KMS-11 (cell line): Measurements from ENCODE around the gene TMEM51.

Source experiments
- H2AFZ ChIP-seq: fragments of 200-600 bp; sonication (generic); 2 replicates; pipeline ENCODE4 v1.6.1; 2016; ENCODE audit warnings: antibody characterized with exemption, mixed run types, low read depth
- H3K27ac ChIP-seq: fragments of 200-600 bp; sonication (generic); 2 replicates; pipeline ENCODE4 v1.6.1; 2016; ENCODE audit warnings: mild to moderate bottlenecking, mixed run types
- H3K27me3 ChIP-seq: fragments of 200-600 bp; sonication (generic); 2 replicates; pipeline ENCODE4 v1.6.1; 2017; ENCODE audit warnings: mild to moderate bottlenecking, low read depth, mixed run types, moderate library complexity; ENCODE audit not compliant: insufficient read depth
- H3K36me3 ChIP-seq: fragments of 200-600 bp; sonication (generic); 2 replicates; pipeline ENCODE4 v1.6.1; 2017; ENCODE audit warnings: mild to moderate bottlenecking, mixed run types; ENCODE audit not compliant: insufficient read depth
- H3K4me1 ChIP-seq: fragments of 200-600 bp; sonication (generic); 2 replicates; pipeline ENCODE4 v1.6.1; 2016; ENCODE audit warnings: mild to moderate bottlenecking, low read depth, mixed run types; ENCODE audit not compliant: poor library complexity, severe bottlenecking
- H3K4me2 ChIP-seq: fragments of 200-600 bp; sonication (generic); 2 replicates; pipeline ENCODE4 v1.7.0; 2016; ENCODE audit warnings: mild to moderate bottlenecking, mixed run types
- H3K4me3 ChIP-seq: fragments of 200-600 bp; sonication (generic); IDR thresholded peaks from 2 replicates; pipeline ENCODE4 v1.6.1; 2017; ENCODE audit warnings: low read depth, low read length, mixed read lengths; ENCODE audit not compliant: insufficient read depth
- H3K79me2 ChIP-seq: fragments of 200-600 bp; sonication (generic); 2 replicates; pipeline ENCODE4 v1.6.1; 2016; ENCODE audit warnings: low read depth, mixed run types; ENCODE audit not compliant: insufficient read depth
- H3K9ac ChIP-seq: fragments of 200-600 bp; sonication (generic); 2 replicates; pipeline ENCODE4 v1.6.1; 2016; ENCODE audit warnings: mild to moderate bottlenecking, mixed run types
- H4K20me1 ChIP-seq: fragments of 200-600 bp; sonication (generic); 2 replicates; pipeline ENCODE4 v1.6.1; 2016; ENCODE audit warnings: mild to moderate bottlenecking, mixed run types; ENCODE audit not compliant: insufficient read depth
- CTCF ChIP-seq: fragments of 200-600 bp; sonication (generic); conservative IDR thresholded peaks from 2 replicates; pipeline ENCODE4 v1.6.1; 2017; ENCODE audit warnings: low read depth, mild to moderate bottlenecking, antibody characterized with exemption, low read length, moderate library complexity, mixed read lengths

TMEM51 gene

GRCh38 chr1:15128077-15128476 lies 25.5 kb upstream of the TMEM51 start:
- no peak for TF ChIP-seq CTCF
- no peaks in the 10 kb centered on the region for H3K36me3 ChIP-seq
- H3K4me2 ChIP-seq, result no peak overlapping the region
- no peak overlapping the region for H3K4me3 ChIP-seq
- no peak overlapping the region for H3K27ac ChIP-seq
- no peaks in the 10 kb centered on the region for H3K79me2 ChIP-seq
- H2AFZ ChIP-seq, result no peak overlapping the region
- no peaks in the 10 kb centered on the region for H4K20me1 ChIP-seq
- no peaks in the 10 kb centered on the region for H3K4me1 ChIP-seq
- no peak overlapping the region for H3K9ac ChIP-seq
- H3K27me3 ChIP-seq, result 0 out of 2 replicates have a peak, but pooled peaks cover 2% of the 10 kb centered on the region

- H3K4me3 ChIP-seq, result no peak overlapping the region
- H3K27ac ChIP-seq, result no peak overlapping the region
- H3K4me1 ChIP-seq, result no peaks in the 10 kb centered on the region
- H3K9ac ChIP-seq, result no peak overlapping the region
- H3K4me2 ChIP-seq, result no peak overlapping the region
- no peaks in the 10 kb centered on the region for H3K79me2 ChIP-seq
- peak; percentile 88 for TF ChIP-seq CTCF
- no peaks in the 10 kb centered on the region for H3K36me3 ChIP-seq
- 0 out of 2 replicates have a peak, but pooled peaks cover 2% of the 10 kb centered on the region for H3K27me3 ChIP-seq
- no peaks in the 10 kb centered on the region for H4K20me1 ChIP-seq
- no peak overlapping the region for H2AFZ ChIP-seq
Measured at GRCh38 chr1:15128520-15129313, 24.8 kb upstream of the TMEM51 start.

- Histone ChIP-seq H3K79me2 (no peaks in the 10 kb centered on the region), H3K4me3 (no peak overlapping the region), H3K4me1 (no peaks in the 10 kb centered on the region), H3K36me3 (no peaks in the 10 kb centered on the region), H2AFZ (no peak overlapping the region), H3K27ac (no peak overlapping the region), H3K4me2 (no peak overlapping the region), H3K27me3 (0 out of 2 replicates have a peak, but pooled peaks cover 2% of the 10 kb centered on the region), H4K20me1 (no peaks in the 10 kb centered on the region), H3K9ac (no peak overlapping the region)
- TF ChIP-seq CTCF, result no peak
Measured at GRCh38 chr1:15129944-15130343, 23.6 kb upstream of the TMEM51 start.

GRCh38 chr1:15130607-15131006 lies 22.9 kb upstream of the TMEM51 start:
- no peak overlapping the region for H3K9ac ChIP-seq
- H3K27ac ChIP-seq, result no peak overlapping the region
- no peaks in the 10 kb centered on the region for H3K4me1 ChIP-seq
- H3K36me3 ChIP-seq, result no peaks in the 10 kb centered on the region
- H4K20me1 ChIP-seq, result no peaks in the 10 kb centered on the region
- no peaks in the 10 kb centered on the region for H3K79me2 ChIP-seq
- no peak overlapping the region for H2AFZ ChIP-seq
- no peak for TF ChIP-seq CTCF
- no peak overlapping the region for H3K4me2 ChIP-seq
- H3K27me3 ChIP-seq, result no peaks in the 10 kb centered on the region
- no peak overlapping the region for H3K4me3 ChIP-seq
